Activated CD4-positive, alpha-beta T cell treated with anti-CD3 and anti-CD28 coated beads for 48 hours (primary cell): ENCODE results near the gene TLR10.

Source experiments
- DNase-seq: peaks from one replicate; pipeline ENCODE4 v3.0.0-alpha.2; 2020

Gene TLR10

GRCh38 chr4:38728631-38729141 lies 54.1 kb downstream of the TLR10 start:
- no peak for DNase-seq

DNA sequence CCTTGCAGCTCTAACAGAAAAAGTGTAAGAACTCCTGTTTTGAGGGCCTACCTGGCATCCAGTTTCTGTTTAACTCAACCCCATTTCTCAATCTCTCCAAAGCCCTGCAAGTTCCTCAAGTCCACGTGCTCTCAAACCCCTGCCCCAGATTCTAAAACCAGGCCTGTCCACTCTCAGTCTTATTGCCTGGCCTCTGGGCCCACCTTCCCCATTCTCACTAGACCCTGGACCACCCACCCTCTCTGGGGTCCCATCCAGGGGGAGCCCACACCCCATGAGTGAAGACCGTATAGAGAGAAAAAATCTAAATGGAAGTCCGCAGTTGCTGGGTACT lies 58.3 kb downstream of the TLR10 start:
- no peak for DNase-seq

DNA sequence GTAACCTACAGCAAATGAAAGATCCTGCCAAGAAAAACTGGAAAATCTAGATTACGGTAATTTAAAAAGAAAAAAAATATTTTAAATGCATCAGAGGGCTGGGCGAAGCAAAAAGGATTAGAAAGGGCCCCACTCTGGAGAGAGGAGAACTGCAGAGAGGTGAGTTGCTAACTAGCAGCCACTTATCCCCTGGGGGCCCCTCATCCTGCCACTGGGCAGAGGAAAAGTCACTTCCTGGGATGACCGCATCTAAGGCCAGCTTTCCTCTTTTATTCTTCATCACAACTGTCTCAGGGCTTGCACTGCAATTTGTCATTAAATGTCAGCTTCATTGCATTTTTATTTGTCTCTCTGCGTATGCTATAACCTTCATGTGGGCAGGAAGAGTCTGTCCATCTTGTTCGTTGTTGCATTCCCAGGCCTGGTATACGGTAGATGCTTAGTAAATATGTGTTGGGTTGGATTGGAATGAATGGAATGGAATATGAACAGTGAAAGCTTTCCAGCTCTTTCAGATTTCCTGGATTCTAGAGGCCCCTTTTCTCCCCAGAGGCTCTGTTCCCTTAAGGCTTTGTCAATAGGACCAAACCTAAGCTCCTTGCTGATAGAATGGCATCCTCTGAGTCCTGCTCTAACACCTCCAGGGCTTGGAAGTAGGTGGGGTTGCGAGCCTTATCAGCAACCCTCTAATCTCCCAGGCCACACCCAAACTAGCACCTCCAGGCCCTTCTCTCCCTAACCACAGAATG lies 58.9 kb downstream of the TLR10 start:
- no peak for DNase-seq

DNA sequence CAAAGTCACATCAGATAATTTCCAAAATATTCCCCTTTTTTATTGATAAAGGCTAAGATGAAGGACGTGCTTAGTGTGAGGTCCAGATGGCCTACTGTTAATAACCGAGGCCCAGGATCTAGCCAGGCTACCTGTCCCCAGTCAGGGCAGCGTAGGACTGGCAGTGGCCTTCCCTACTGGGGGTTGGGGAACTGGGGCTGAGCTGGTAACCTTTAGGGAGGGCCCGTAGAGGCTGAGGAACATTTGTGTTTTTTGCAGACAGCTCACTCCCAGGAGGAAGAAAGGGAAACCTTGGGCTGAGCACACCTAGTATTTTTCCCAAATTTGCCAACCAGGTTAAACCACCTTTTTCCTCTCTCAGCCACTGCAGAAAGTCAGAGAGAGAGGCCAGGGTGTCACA lies 59.7 kb downstream of the TLR10 start:
- DNase-seq: no peak
